TTC549 (cell line): ENCODE data around the gene MRPL48.

ENCODE experiments used
- FAIRE-seq: peaks from 2 replicates; lab custom pipeline; 2012; peaks lifted over from hg19 to GRCh38; lab: Jason Lieb, UNC

MRPL48 gene

GRCh38 chr11:73893041-73893440, 105.4 kb downstream of the MRPL48 start:
- FAIRE-seq: no peak

GRCh38 chr11:73894725-73895335, 107.2 kb downstream of the MRPL48 start:
- FAIRE-seq: no peak

GRCh38 chr11:73902303-73902702, 114.6 kb downstream of the MRPL48 start:
- no peak for FAIRE-seq

GRCh38 chr11:73907191-73907590, 119.5 kb downstream of the MRPL48 start:
- no peak for FAIRE-seq

GRCh38 chr11:73912026-73912425, 124.4 kb downstream of the MRPL48 start:
- no peak for FAIRE-seq

GRCh38 chr11:73913472-73913871, 125.8 kb downstream of the MRPL48 start:
- no peak for FAIRE-seq

- FAIRE-seq: no peak
Observed at GRCh38 chr11:73914284-73914683, 126.6 kb downstream of the MRPL48 start.
